ENCODE measurements around the gene NOD1. TPM values are rescaled to one million over a fixed set of nuclear protein-coding genes. Genes with fewer than 3 reads are reported as not detected.
"Not testable (repeated sequence)": the region's sequence is repeated elsewhere in the genome, so short reads cannot be mapped to it uniquely, and the experiment has no call there.

The NOD1 gene
- total and polyA plus RNA-seq, 3 experiments from 2014 or later: 8.4 to 8.8 (median 8.8) TPM

- DNase-seq; H3K27ac Mint-ChIP-seq; H3K4me1 ChIP-seq (ENCODE audit: insufficient read depth, low read length); H3K9me3 Mint-ChIP-seq; H3K27me3 ChIP-seq (ENCODE audit: insufficient read depth, low read length, poor library complexity, severe bottlenecking); H3K4me3 ChIP-seq (ENCODE audit: low read length); H3K36me3 ChIP-seq (ENCODE audit: insufficient read depth, low read length); POLR2A ChIA-PET; H3K36me3 Mint-ChIP-seq; H3K27ac ChIP-seq (ENCODE audit: low read depth, low read length); H3K27me3 Mint-ChIP-seq; H3K9me3 ChIP-seq (ENCODE audit: low read length); CTCF ChIA-PET: not testable (repeated sequence)
- peak overlapping the region in 1 of 7 donors; percentile 49 for H3K4me3 Mint-ChIP-seq
- H3K4me1 Mint-ChIP-seq: peaks cover 7 to 14% (median 7%) of the 10 kb centered on the region in 3 donors
Observed at GRCh38 chr7:30509171-30509857, 30.7 kb upstream of the NOD1 start.

DNA sequence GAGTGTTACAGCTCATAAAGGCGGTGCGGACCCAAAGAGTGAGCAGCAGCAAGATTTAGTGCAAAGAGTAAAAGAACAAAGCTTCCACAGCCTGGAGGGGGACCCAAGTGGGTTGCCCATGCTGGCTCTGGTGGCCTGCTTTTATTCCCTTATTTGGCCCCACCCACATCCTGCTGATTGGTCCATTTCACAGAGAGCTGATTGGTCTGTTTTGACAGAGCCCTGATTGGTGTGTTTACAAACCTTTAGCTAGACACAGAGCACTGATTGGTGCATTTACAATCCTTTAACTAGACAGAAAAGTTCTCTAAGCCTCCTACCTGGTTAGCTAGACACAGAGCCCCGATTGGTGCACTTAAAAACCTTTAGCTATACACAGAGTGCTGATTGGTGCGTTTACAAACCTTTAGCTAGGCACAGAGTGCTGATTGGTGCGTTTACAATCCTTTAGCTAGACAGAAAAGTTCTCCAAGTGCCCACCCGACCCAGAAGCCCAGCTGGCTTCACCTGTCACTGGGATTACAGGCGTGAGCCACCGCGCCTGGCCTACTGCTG lies 28.8 kb upstream of the NOD1 start:
- peaks cover 17% of the 10 kb centered on the region for H3K4me1 ChIP-seq (ENCODE audit: insufficient read depth, low read length)
- Mint-ChIP-seq H3K4me3 (peak overlapping the region in 2 of 7 donors; percentile 10 to 54), H3K27ac (peak overlapping the region in 2 of 8 donors; percentile 8 to 15), H3K4me1 (peaks cover 23 to 32% (median 25%) of the 10 kb centered on the region in 3 donors)
- CTCF ChIA-PET: interaction anchor here (1.2 to 1.4 kb wide), 2 partner anchors 57 to 232 kb away, joined by 3 to 5 read pairs; no protein-coding TSS in a partner anchor
- DNase-seq; H3K4me3 ChIP-seq (ENCODE audit: low read length); H3K27me3 ChIP-seq (ENCODE audit: insufficient read depth, low read length, poor library complexity, severe bottlenecking); H3K9me3 Mint-ChIP-seq; H3K36me3 Mint-ChIP-seq; H3K27me3 Mint-ChIP-seq; H3K27ac ChIP-seq (ENCODE audit: low read depth, low read length); H3K9me3 ChIP-seq (ENCODE audit: low read length); H3K36me3 ChIP-seq (ENCODE audit: insufficient read depth, low read length); POLR2A ChIA-PET: not testable (repeated sequence)

DNA sequence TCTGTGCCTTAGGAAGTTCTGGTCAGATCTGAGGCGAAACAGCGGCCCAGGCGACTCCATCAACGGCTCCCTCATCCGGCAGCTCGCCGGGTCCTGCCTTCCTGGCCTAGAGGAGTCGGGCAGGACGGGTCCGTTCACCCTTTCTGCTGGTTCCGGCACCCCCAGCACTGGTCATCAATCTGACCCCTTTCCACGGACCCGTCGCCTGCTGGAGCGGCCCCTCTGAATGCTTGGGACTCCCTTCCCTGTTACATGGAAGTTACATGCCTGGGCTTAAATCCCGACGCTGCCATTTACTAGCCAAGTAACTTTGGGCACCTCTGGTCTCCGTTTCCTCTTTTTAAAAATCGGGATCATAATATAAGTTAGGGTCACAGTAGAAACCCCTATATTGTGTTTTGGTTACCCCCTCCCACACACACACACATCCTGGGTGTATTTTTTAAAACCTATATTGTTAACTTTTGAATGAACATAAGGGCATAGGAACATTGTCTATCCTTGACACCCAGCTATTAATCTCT lies 26.7 kb upstream of the NOD1 start:
- POLR2A ChIA-PET: no interaction called here
- peak overlapping the region; percentile 9 to 95 (median 90) for H3K27ac Mint-ChIP-seq
- H3K4me1 ChIP-seq (ENCODE audit: insufficient read depth, low read length): peaks cover 17% of the 10 kb centered on the region
- no peaks in the 10 kb centered on the region for H3K27me3 ChIP-seq (ENCODE audit: insufficient read depth, low read length, poor library complexity, severe bottlenecking)
- H3K9me3 Mint-ChIP-seq: no peaks in the 10 kb centered on the region
- H3K36me3 Mint-ChIP-seq: peaks cover 0 to 12% (median 0%) of the 10 kb centered on the region in 3 donors
- no peaks in the 10 kb centered on the region for H3K36me3 ChIP-seq (ENCODE audit: insufficient read depth, low read length)
- H3K4me3 Mint-ChIP-seq: peak overlapping the region; percentile 88 to 99 (median 91)
- CTCF ChIA-PET: interaction anchor here (0.9 kb wide), 2 partner anchors 59 to 233 kb away, joined by 3 read pairs; no protein-coding TSS in a partner anchor
- H3K27me3 Mint-ChIP-seq: peaks cover 0 to 2% of the 10 kb centered on the region in 2 donors
- no peaks in the 10 kb centered on the region for H3K9me3 ChIP-seq (ENCODE audit: low read length)
- H3K4me3 ChIP-seq (ENCODE audit: low read length): peak overlapping the region; percentile 85
- peaks cover 34 to 53% (median 35%) of the 10 kb centered on the region in 3 donors for H3K4me1 Mint-ChIP-seq
- no peak for DNase-seq
- H3K27ac ChIP-seq (ENCODE audit: low read depth, low read length): peak overlapping the region; percentile 53

DNA sequence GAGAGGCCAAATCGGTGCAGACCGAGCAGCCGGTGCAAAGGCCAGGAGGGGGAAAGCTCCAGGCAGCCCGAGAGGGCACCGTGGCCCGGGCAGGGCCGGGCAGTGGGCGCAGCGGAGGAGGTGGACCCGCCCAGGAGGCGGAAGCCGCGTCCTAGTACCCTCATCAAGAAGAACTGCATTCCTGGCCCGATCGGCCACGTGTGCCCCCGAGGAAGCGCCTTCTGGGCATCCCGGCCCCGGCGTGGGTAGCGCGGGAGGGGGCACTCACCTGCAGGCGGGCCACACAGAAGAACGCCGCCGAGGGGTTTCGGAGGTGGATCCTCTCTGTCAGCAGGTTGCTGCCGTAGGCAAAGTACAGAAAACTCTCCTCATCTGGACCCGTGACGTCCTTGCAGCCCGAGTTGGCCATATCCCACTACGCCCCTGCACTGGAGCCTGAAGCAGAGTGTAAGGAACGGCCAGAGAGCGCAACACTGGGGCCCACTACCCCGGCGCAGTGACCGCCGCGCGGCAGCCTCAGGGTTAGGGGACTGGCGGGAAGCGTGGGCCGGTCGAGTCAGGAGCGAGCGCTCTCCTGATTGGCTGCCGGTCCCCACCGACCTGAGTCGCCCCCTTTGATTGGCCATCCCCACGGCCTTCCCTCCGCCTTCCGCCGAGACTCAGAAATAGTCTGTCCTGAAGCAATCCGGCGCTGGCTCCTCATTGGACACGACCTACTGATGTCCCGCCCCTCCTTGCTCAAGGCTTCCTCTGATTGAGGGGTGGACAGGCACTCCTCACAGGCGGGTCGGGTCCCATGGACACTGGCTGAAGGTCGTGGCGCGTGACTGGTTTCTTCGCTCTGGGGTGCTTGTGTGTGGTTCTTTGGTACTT lies 26.0 kb upstream of the NOD1 start, which contains the start of gene GGCT:
Gene GGCT, minus strand, starts transcription at position 529 of the 873 bp plus-strand sequence. Its CDS starts 120 bp downstream, at position 409.
- H3K9me3 Mint-ChIP-seq: no peaks in the 10 kb centered on the region
- H3K4me1 Mint-ChIP-seq: peaks cover 35 to 59% (median 39%) of the 10 kb centered on the region in 3 donors
- peaks cover 0 to 19% (median 2%) of the 10 kb centered on the region in 3 donors for H3K36me3 Mint-ChIP-seq
- DNase-seq: peak; percentile 94 to 98 (median 96)
- H3K9me3 ChIP-seq (ENCODE audit: low read length): no peaks in the 10 kb centered on the region
- ChIA-PET POLR2A (no interaction called here), CTCF (interaction anchor here (0.8 to 1.0 kb wide), 2 partner anchors 9 to 235 kb away, joined by 3 read pairs; no protein-coding TSS in a partner anchor)
- peaks cover 17% of the 10 kb centered on the region for H3K4me1 ChIP-seq (ENCODE audit: insufficient read depth, low read length)
- peak within 1 kb of the TSS; percentile 85 for H3K4me3 ChIP-seq (ENCODE audit: low read length)
- H3K27ac Mint-ChIP-seq: peak within 1 kb of the TSS; percentile 76 to 95 (median 92)
- H3K27me3 ChIP-seq (ENCODE audit: insufficient read depth, low read length, poor library complexity, severe bottlenecking): no peaks in the 10 kb centered on the region
- peak within 1 kb of the TSS; percentile 88 to 99 (median 91) for H3K4me3 Mint-ChIP-seq
- H3K36me3 ChIP-seq (ENCODE audit: insufficient read depth, low read length): no peaks in the 10 kb centered on the region
- peak within 1 kb of the TSS; percentile 66 for H3K27ac ChIP-seq (ENCODE audit: low read depth, low read length)
- H3K27me3 Mint-ChIP-seq: peaks cover 0 to 2% of the 10 kb centered on the region in 2 donors

DNA sequence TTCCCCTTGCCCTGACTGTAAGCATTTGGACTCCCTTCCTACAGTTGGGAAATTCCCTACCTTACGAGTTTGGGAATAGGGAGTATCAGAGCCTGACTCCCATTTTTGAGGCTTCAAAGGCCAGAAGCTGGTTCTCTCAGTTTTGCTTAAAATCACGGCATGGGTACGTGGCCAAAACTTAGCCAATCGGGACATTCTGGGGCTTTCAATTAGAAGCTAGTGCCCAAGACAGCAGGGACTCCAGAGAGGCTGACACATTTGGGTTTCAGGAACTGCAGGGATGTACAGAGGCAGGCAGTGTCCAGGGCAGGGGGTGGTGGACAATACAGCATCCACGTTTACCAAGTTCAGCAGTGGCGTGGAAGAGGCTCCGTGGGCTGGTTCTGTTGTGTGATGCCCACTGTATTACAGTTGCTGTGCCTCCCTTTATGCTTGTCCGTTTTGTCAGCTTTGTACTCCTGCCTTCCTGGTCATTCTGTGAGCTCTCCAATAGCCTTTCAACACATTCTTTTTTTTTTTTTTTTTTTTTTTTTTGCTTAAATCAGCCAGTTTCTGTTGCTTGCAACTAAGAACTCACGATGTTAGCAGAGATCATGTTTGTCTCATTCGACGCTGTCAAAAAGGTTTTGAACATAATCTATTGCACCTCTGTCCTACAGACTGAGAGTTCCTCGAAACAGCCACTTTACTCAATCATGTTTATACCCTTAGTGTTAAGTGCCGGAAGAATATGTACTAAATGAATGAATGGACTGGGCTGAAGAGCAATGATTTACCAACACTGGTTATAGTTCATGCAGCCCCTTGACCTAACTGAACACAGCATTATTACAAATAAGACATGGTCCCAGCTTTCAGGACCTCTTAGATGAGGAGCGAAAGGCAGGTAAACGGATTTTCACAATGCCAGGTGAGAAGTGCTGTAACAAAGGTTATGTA lies 25.0 kb upstream of the NOD1 start:
- H3K27ac ChIP-seq (ENCODE audit: low read depth, low read length): peak overlapping the region; percentile 66

GRCh38 chr7:30502470-30503251 lies 24.1 kb upstream of the NOD1 start:
- Histone ChIP-seq H3K9me3 (ENCODE audit: low read length) (no peaks in the 10 kb centered on the region), H3K27me3 (ENCODE audit: insufficient read depth, low read length, poor library complexity, severe bottlenecking) (no peaks in the 10 kb centered on the region), H3K4me1 (ENCODE audit: insufficient read depth, low read length) (peaks cover 17% of the 10 kb centered on the region), H3K27ac (ENCODE audit: low read depth, low read length) (no peak overlapping the region), H3K4me3 (ENCODE audit: low read length) (no peak overlapping the region), H3K36me3 (ENCODE audit: insufficient read depth, low read length) (no peaks in the 10 kb centered on the region)
- H3K9me3 Mint-ChIP-seq: no peaks in the 10 kb centered on the region
- H3K27me3 Mint-ChIP-seq: peaks cover 0 to 2% of the 10 kb centered on the region in 2 donors
- peak overlapping the region in 5 of 7 donors; percentile 1 to 92 (median 88) for H3K4me3 Mint-ChIP-seq
- peaks cover 0 to 25% (median 2%) of the 10 kb centered on the region in 3 donors for H3K36me3 Mint-ChIP-seq
- DNase-seq: no peak
- ChIA-PET CTCF (no interaction called here), POLR2A (interaction anchor here (0.6 kb wide), 1 partner anchor 23 kb away, joined by 5 read pairs; no protein-coding TSS in a partner anchor)
- peaks cover 35 to 59% (median 39%) of the 10 kb centered on the region in 3 donors for H3K4me1 Mint-ChIP-seq
- H3K27ac Mint-ChIP-seq: peak overlapping the region in 3 of 8 donors; percentile 37 to 58 (median 49)

More for the DNA sequence above, 25.0 kb upstream of the NOD1 start:
- CTCF ChIA-PET: interaction anchor here (0.8 to 1.0 kb wide), 2 partner anchors 10 to 236 kb away, joined by 3 read pairs; no protein-coding TSS in a partner anchor
- H3K27ac Mint-ChIP-seq: peak overlapping the region; percentile 1 to 93 (median 90)
- Histone ChIP-seq H3K4me3 (ENCODE audit: low read length) (peak overlapping the region; percentile 85), H3K4me1 (ENCODE audit: insufficient read depth, low read length) (peaks cover 17% of the 10 kb centered on the region), H3K36me3 (ENCODE audit: insufficient read depth, low read length) (no peaks in the 10 kb centered on the region), H3K27me3 (ENCODE audit: insufficient read depth, low read length, poor library complexity, severe bottlenecking) (no peaks in the 10 kb centered on the region), H3K9me3 (ENCODE audit: low read length) (no peaks in the 10 kb centered on the region)
- POLR2A ChIA-PET: interaction anchor here (0.6 kb wide), 1 partner anchor 24 kb away, joined by 5 read pairs; no protein-coding TSS in a partner anchor
- DNase-seq: no peak
- H3K4me3 Mint-ChIP-seq: peak overlapping the region; percentile 88 to 99 (median 91)
- peaks cover 0 to 2% of the 10 kb centered on the region in 2 donors for H3K27me3 Mint-ChIP-seq
- peaks cover 0 to 22% (median 2%) of the 10 kb centered on the region in 3 donors for H3K36me3 Mint-ChIP-seq
- peaks cover 35 to 59% (median 39%) of the 10 kb centered on the region in 3 donors for H3K4me1 Mint-ChIP-seq
- H3K9me3 Mint-ChIP-seq: no peaks in the 10 kb centered on the region

All from CD8-positive, alpha-beta memory T cell (primary cell).